Stimulated activated CD4-positive, alpha-beta T cell treated with anti-CD3 and anti-CD28 coated beads, Interleukin-1b, Interleukin-23, amount 100 ng/mL, for 4 hours (primary cell): ENCODE measurements around the gene SLC10A1.
"Not testable (repeated sequence)": the region's sequence is repeated elsewhere in the genome, so short reads cannot be mapped to it uniquely, and the experiment has no call there.

ENCODE experiments used
- DNase-seq, 2 donors: peaks; one replicate each; pipeline ENCODE4 v3.0.0-alpha.2; 2020; ENCODE audit warnings: low read depth in 2 of 2

Gene SLC10A1

DNA sequence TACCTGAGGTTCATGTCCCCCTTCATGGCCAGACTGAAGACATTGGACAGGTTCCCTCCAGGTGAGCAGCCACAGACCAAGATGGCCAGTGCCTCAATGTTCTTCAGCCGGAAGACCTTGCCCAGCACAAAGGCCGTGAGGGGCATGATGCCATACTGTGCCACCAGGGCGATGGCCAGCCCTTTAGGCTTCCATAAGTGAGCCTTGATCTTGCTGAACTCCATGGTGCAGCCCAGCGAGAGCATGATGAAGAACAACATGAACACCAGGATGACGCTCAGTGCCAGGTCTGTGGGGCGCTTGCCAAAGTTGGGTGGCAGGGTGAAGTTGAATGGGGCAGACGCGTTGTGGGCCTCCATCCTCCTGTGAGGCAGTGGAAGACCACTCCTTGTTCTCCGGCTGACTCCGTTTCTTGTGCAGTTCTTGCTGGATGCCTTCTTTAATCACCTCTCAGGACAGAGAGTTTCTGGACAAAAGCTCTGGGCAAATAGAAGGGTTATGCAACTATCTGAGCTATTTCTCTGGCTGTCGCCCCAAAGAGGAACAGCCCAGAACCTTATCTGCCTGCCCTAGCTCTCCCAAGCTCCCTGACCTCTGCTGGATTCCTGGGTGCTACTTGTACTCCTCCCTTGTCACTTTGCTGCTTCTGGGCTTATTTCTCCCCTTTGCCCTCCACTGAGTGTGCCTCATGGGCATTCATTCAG, at the start of gene SLC10A1:
Gene SLC10A1 (minus strand): TSS at position 445 of the 704 bp plus-strand sequence. CDS start 86 bp downstream, at position 359.
- no peak for DNase-seq

- DNase-seq, result no peak
Measured at GRCh38 chr14:69845787-69846186, 48.7 kb upstream of the SLC10A1 start.

GRCh38 chr14:69845050-69845581, 48.1 kb upstream of the SLC10A1 start:
- DNase-seq, result no peak

DNA sequence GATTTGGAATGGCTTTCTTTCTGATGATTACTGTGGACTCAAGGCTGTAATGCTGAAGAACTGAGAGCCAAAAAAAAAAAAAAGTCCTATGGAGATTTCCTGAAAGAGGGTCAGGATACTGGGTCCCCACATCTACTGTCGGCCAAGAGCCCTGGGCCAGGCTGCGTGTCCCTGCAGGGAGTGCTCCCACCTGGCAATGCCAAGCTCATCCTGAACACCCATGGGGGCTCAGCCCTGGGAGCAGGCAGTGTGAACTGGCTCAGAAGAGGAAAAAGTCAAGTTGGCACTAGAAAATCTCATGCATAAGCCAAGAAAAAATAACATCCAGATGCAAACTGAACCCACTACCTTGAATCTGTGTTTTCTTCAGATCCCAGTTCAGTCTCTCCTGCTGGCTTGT, 47.1 kb upstream of the SLC10A1 start:
- no peak for DNase-seq

- no peak for DNase-seq
Measured at GRCh38 chr14:69842686-69843420, 45.8 kb upstream of the SLC10A1 start.

- no peak for DNase-seq
Measured at GRCh38 chr14:69841656-69842055, 44.6 kb upstream of the SLC10A1 start.

GRCh38 chr14:69839661-69840060, 42.6 kb upstream of the SLC10A1 start:
- no peak for DNase-seq

DNA sequence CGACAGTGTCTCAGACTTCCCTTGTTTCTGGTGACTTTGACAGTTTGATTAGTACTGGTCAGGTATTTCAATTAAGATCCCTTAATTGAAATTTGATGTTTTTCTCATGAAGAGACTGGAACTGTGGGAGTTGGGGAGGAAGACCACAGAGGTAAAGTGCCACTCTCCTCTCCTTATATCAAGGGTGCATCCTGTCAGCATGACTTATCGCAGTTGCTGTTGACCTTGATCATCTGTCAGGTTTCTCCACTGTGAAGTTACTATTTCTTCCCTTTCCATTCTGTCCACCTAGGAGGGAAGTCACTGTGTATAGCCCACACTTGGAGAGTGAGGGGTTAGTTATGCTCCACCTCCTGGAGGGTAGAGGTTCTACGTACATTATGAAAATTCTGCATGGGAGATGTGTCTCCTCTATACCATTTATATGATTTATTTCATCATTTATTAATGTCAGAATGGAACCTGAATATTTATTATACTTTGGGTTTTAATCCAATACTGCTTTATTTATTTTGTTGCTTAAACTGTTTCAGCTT, 41.9 kb upstream of the SLC10A1 start:
- DNase-seq, result no peak

- DNase-seq, result no peak
Measured at GRCh38 chr14:69828879-69829278, 31.8 kb upstream of the SLC10A1 start.

- DNase-seq, result no peak
Measured at GRCh38 chr14:69828354-69828753, 31.3 kb upstream of the SLC10A1 start.

- DNase-seq, result no peak
Measured at GRCh38 chr14:69827560-69827959, 30.5 kb upstream of the SLC10A1 start.

- no peak for DNase-seq
Measured at GRCh38 chr14:69822456-69822855, 25.4 kb upstream of the SLC10A1 start.

GRCh38 chr14:69820991-69821390, 23.9 kb upstream of the SLC10A1 start:
- no peak for DNase-seq

GRCh38 chr14:69819607-69820006, 22.6 kb upstream of the SLC10A1 start:
- no peak for DNase-seq

GRCh38 chr14:69818758-69819191, 21.7 kb upstream of the SLC10A1 start:
- peak; percentile 5 to 72 for DNase-seq

DNA sequence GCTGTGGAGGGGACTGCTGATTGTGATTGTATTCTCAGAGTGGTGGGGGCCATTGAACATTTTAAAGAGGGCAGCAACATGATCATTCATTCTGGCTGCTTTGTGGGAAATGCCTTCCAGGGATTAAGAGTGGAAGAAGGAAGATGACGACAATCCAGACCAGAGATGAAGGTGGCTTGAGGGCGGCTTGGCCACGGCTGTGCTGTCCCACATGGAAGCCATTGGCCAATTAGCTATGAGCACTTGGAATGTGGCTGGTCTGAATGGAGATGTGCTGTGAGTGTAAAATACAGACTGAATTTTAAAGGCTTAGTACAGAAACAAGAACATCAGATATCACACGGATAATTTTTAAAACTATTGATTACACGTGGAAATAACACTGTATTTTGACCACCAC, 19.2 kb upstream of the SLC10A1 start:
- no peak for DNase-seq

- DNase-seq, result no peak
Measured at GRCh38 chr14:69815556-69815955, 18.5 kb upstream of the SLC10A1 start.

DNA sequence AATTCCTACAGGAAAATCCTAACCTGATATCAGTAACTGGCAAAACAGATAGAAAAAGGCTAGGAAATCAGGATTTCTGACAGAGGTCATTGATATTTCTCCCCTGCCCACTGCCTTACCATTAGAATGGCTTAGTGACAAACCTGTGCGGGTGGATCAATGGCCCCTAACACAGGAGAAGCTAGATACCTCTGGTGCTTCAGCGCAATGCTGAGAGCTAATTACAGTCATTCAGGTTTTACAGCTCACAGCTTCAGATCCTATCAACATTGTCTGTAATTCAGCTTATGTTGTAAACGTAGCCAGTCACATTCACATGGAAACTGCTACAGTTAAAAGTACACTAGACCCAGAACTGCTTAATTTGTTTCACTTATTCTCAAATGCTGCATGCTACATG, 17.4 kb upstream of the SLC10A1 start:
- no peak for DNase-seq

DNA sequence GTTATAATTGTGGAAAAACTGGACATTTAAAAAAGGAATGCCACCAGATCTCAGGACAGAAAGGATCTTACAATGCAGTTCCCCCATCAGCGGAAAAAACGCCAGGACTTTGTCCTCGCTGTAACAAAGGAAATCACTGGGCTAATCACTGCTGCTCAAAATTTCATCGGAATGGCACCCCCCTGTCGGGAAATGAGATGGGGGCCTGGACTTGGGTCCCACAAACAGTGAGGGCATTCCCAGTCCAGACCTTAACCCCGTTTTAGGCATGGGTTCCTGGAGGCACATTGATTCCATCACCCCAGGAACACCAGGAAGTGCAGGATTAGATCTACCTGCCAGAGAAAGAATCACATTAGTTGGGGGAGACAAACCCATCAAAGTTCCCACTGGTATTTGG, 16.3 kb upstream of the SLC10A1 start:
- not testable (repeated sequence) for DNase-seq

GRCh38 chr14:69812711-69813110, 15.7 kb upstream of the SLC10A1 start:
- DNase-seq, result no peak

- DNase-seq, result no peak
Measured at GRCh38 chr14:69811868-69812252, 14.8 kb upstream of the SLC10A1 start.

DNA sequence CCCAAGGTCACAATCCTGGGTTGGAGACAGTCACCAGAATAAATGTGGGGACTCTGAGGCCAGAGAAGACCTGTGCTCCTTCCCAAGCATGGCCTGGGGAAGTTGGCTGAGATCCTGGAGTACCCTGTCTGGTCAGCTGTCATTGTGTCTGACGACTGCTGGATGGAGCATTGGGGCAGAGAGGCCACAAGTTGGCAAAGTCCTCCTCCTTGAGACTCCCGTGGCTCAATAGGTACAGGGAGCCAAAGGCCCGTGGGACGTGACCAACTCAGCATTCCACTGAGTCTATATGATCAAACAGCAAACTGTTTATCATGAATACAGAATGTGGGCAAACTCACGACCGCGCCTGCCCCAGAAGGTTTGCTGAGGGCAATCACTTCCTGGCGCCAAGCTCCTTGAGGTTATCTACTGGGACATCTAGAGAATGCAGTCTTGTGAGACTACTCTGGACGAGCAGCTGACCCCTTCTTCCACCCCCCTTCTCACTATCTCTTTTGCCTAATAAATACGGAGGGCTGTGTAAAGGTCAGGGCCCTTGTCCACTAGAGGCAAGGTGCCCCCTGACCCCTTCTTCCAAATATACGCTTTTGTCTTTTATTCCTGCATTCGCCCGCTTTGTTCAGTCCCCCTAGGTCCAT, 14.3 kb upstream of the SLC10A1 start:
- no peak for DNase-seq
